OCI-LY3 (cell line): ENCODE results near the gene HS3ST2.

Source experiments
- CTCF ChIP-seq: fragments of 200-600, 300-600 bp; sonication (generic); IDR thresholded peaks from 2 replicates; pipeline ENCODE4 v1.5.1; 2014; ENCODE audit warnings: antibody characterized with exemption, low read length, low read depth
- EZH2phosphoT487 ChIP-seq: fragments of 200-600 bp; shearing (Covaris generic); IDR thresholded peaks from 2 replicates; pipeline ENCODE4 v1.6.1; 2018; ENCODE audit warnings: antibody characterized with exemption, mixed run types, low read depth

GRCh38 chr16:22838681-22839080, 24.7 kb downstream of the HS3ST2 start:
- TF ChIP-seq CTCF (no peak), EZH2phosphoT487 (no peak)
